ENCODE measurements around the gene PLPPR3. TPM values are rescaled to one million over a fixed set of nuclear protein-coding genes. Genes with fewer than 3 reads are reported as not detected.

Gene PLPPR3
- polyA plus RNA-seq, 1 donor = 5.2 TPM

GRCh38 chr19:782185-782877, 39.4 kb downstream of the PLPPR3 start:
- peaks cover 23% of the 10 kb centered on the region for H3K4me1 ChIP-seq (ENCODE audit: control insufficient read depth, insufficient read depth, low read length)
- DNase-seq = peak; percentile 56 to 70
- H3K9me3 ChIP-seq (ENCODE audit: control insufficient read depth, low read depth, low read length) = peaks cover 3% of the 10 kb centered on the region
- peak overlapping the region; percentile 30 for H3K27ac ChIP-seq (ENCODE audit: low read length)
- no peaks in the 10 kb centered on the region for H3K36me3 ChIP-seq (ENCODE audit: control insufficient read depth, insufficient read depth, low read length)
- no CpG with 5 or more reads among the region's 29 CpGs for WGBS (ENCODE audit: insufficient coverage, low lambda C conversion rate)
- no peaks in the 10 kb centered on the region for H3K27me3 ChIP-seq (ENCODE audit: control insufficient read depth, insufficient read depth, low read length)
- peak overlapping the region; percentile 41 for H3K4me3 ChIP-seq (ENCODE audit: low read length)

GRCh38 chr19:781800-782184, 40.0 kb downstream of the PLPPR3 start:
- H3K4me1 ChIP-seq (ENCODE audit: control insufficient read depth, insufficient read depth, low read length) = peaks cover 23% of the 10 kb centered on the region
- no peak for DNase-seq
- H3K9me3 ChIP-seq (ENCODE audit: control insufficient read depth, low read depth, low read length) = peaks cover 3% of the 10 kb centered on the region
- H3K27me3 ChIP-seq (ENCODE audit: control insufficient read depth, insufficient read depth, low read length) = no peaks in the 10 kb centered on the region
- H3K36me3 ChIP-seq (ENCODE audit: control insufficient read depth, insufficient read depth, low read length) = no peaks in the 10 kb centered on the region
- no peak overlapping the region for H3K4me3 ChIP-seq (ENCODE audit: low read length)
- no CpG with 5 or more reads among the region's 19 CpGs for WGBS (ENCODE audit: insufficient coverage, low lambda C conversion rate)
- no peak overlapping the region for H3K27ac ChIP-seq (ENCODE audit: low read length)

DNA sequence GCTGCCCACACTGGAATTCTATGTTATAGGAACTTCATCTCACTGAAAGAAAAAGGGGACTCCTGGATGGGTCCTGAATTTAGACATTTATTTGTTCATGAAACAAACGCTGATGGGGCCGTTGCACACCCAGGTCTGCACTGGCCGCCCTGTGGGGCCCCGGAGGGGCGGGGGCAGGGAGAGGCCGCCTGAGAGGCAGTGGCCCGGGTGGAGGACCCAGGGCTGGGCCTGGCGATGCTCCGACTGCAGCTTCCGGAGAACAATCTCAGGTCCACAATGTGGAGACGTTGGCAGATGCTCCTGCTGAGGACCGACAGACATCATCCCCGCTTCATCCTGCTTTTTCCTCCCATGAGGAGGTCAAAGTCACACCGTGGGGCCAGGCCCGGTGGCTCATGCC, 40.8 kb downstream of the PLPPR3 start:
- H3K36me3 ChIP-seq (ENCODE audit: control insufficient read depth, insufficient read depth, low read length) = no peaks in the 10 kb centered on the region
- H3K4me3 ChIP-seq (ENCODE audit: low read length) = no peak overlapping the region
- peaks cover 3% of the 10 kb centered on the region for H3K9me3 ChIP-seq (ENCODE audit: control insufficient read depth, low read depth, low read length)
- peak in 1 of 2 donors; percentile 31 for DNase-seq
- WGBS (ENCODE audit: insufficient coverage, low lambda C conversion rate) = no CpG with 5 or more reads among the region's 15 CpGs
- H3K27me3 ChIP-seq (ENCODE audit: control insufficient read depth, insufficient read depth, low read length) = no peaks in the 10 kb centered on the region
- H3K27ac ChIP-seq (ENCODE audit: low read length) = no peak overlapping the region
- peaks cover 23% of the 10 kb centered on the region for H3K4me1 ChIP-seq (ENCODE audit: control insufficient read depth, insufficient read depth, low read length)

- H3K27ac ChIP-seq (ENCODE audit: low read length) = no peak overlapping the region
- WGBS (ENCODE audit: insufficient coverage, low lambda C conversion rate) = no CpG with 5 or more reads among the region's 36 CpGs
- peaks cover 23% of the 10 kb centered on the region for H3K4me1 ChIP-seq (ENCODE audit: control insufficient read depth, insufficient read depth, low read length)
- H3K27me3 ChIP-seq (ENCODE audit: control insufficient read depth, insufficient read depth, low read length) = no peaks in the 10 kb centered on the region
- H3K4me3 ChIP-seq (ENCODE audit: low read length) = no peak overlapping the region
- peaks cover 3% of the 10 kb centered on the region for H3K9me3 ChIP-seq (ENCODE audit: control insufficient read depth, low read depth, low read length)
- no peaks in the 10 kb centered on the region for H3K36me3 ChIP-seq (ENCODE audit: control insufficient read depth, insufficient read depth, low read length)
- peak in 1 of 2 donors; percentile 64 for DNase-seq
Measured at GRCh38 chr19:778910-779653, 42.7 kb downstream of the PLPPR3 start.

GRCh38 chr19:776549-776948, 45.2 kb downstream of the PLPPR3 start:
- H3K36me3 ChIP-seq (ENCODE audit: control insufficient read depth, insufficient read depth, low read length) = no peaks in the 10 kb centered on the region
- no peak overlapping the region for H3K4me3 ChIP-seq (ENCODE audit: low read length)
- no CpG with 5 or more reads among the region's 18 CpGs for WGBS (ENCODE audit: insufficient coverage, low lambda C conversion rate)
- no peak overlapping the region for H3K27ac ChIP-seq (ENCODE audit: low read length)
- H3K4me1 ChIP-seq (ENCODE audit: control insufficient read depth, insufficient read depth, low read length) = peaks cover 9% of the 10 kb centered on the region
- no peaks in the 10 kb centered on the region for H3K27me3 ChIP-seq (ENCODE audit: control insufficient read depth, insufficient read depth, low read length)
- no peak for DNase-seq
- H3K9me3 ChIP-seq (ENCODE audit: control insufficient read depth, low read depth, low read length) = peaks cover 3% of the 10 kb centered on the region

GRCh38 chr19:772730-773436, 48.9 kb downstream of the PLPPR3 start:
- DNase-seq = no peak
- no CpG with 5 or more reads among the region's 18 CpGs for WGBS (ENCODE audit: insufficient coverage, low lambda C conversion rate)
- H3K4me3 ChIP-seq (ENCODE audit: low read length) = no peak overlapping the region
- no peaks in the 10 kb centered on the region for H3K36me3 ChIP-seq (ENCODE audit: control insufficient read depth, insufficient read depth, low read length)
- no peaks in the 10 kb centered on the region for H3K27me3 ChIP-seq (ENCODE audit: control insufficient read depth, insufficient read depth, low read length)
- H3K9me3 ChIP-seq (ENCODE audit: control insufficient read depth, low read depth, low read length) = peaks cover 3% of the 10 kb centered on the region
- H3K4me1 ChIP-seq (ENCODE audit: control insufficient read depth, insufficient read depth, low read length) = no peaks in the 10 kb centered on the region
- no peak overlapping the region for H3K27ac ChIP-seq (ENCODE audit: low read length)

DNA sequence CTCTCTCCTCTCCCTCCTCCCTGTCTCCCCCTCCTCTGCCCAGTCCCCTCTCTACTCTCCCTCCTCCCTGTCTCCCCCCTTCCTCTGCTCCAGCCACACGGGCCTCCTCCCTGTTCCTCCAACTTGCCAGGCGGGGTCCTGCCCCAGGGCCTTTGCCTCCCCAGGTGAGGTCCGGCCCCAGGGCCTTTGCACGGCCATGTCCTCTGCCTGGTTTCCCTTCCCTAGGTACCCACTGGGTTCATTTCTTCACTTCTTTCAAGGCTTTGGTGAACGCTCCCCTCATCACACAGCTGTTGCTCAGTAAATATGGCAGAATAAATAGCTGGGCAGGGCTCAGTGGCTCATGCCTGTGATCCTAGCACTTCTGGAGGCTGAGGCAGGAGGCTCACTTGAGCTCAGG, 49.7 kb downstream of the PLPPR3 start:
- no CpG with 5 or more reads among the region's 5 CpGs for WGBS (ENCODE audit: insufficient coverage, low lambda C conversion rate)
- H3K4me3 ChIP-seq (ENCODE audit: low read length) = no peak overlapping the region
- DNase-seq = no peak

DNA sequence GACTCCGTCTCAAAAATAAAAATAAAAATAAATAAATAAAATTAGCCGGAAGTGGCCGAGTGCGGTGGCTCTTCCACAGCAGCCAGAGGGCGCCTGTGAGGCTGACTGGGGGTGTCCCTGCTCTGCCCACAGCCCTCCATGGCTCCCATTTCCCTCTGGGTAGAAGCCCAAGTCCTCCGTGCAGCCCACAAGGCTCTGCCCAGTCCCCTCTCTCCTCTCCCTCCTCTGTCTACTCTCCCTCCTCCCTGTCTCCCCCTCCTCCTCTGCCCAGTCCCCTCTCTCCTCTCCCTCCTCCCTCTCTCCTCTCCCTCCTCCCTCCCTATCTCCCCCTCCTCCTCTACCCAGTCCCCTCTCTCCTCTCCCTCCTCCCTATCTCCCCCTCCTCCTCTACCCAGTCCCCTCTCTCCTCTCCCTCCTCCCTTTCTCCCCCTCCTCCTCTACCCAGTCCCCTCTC, 50.4 kb downstream of the PLPPR3 start:
- no peaks in the 10 kb centered on the region for H3K4me1 ChIP-seq (ENCODE audit: control insufficient read depth, insufficient read depth, low read length)
- H3K4me3 ChIP-seq (ENCODE audit: low read length) = no peak overlapping the region
- DNase-seq = no peak
- H3K27ac ChIP-seq (ENCODE audit: low read length) = no peak overlapping the region
- H3K27me3 ChIP-seq (ENCODE audit: control insufficient read depth, insufficient read depth, low read length) = no peaks in the 10 kb centered on the region
- no CpG with 5 or more reads among the region's 6 CpGs for WGBS (ENCODE audit: insufficient coverage, low lambda C conversion rate)
- peaks cover 3% of the 10 kb centered on the region for H3K9me3 ChIP-seq (ENCODE audit: control insufficient read depth, low read depth, low read length)
- H3K36me3 ChIP-seq (ENCODE audit: control insufficient read depth, insufficient read depth, low read length) = no peaks in the 10 kb centered on the region

More for the DNA sequence above, 49.7 kb downstream of the PLPPR3 start:
- Histone ChIP-seq H3K4me1 (ENCODE audit: control insufficient read depth, insufficient read depth, low read length) (no peaks in the 10 kb centered on the region), H3K36me3 (ENCODE audit: control insufficient read depth, insufficient read depth, low read length) (no peaks in the 10 kb centered on the region), H3K9me3 (ENCODE audit: control insufficient read depth, low read depth, low read length) (peaks cover 3% of the 10 kb centered on the region), H3K27me3 (ENCODE audit: control insufficient read depth, insufficient read depth, low read length) (no peaks in the 10 kb centered on the region), H3K27ac (ENCODE audit: low read length) (no peak overlapping the region)

DNA sequence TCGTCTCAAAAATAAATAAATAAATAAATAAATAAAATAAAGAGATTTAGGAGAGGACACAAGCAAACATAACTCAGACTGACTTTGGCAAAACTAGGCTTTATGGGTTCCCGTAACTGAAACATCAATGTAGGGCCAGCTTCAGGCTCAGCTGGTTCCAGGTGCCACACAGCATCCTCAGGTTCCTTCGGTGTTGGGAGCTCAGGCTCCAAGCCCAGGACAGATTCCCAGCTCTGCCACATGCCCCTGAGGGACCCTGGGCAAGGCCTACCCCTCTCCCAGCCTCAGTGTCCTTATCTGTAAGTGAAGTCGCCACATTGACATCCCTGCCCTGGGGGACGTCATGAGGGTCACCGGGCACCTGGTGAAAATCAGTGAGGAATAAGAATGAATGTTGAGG, 52.1 kb downstream of the PLPPR3 start:
- Histone ChIP-seq H3K36me3 (ENCODE audit: control insufficient read depth, insufficient read depth, low read length) (peaks cover 8% of the 10 kb centered on the region), H3K4me1 (ENCODE audit: control insufficient read depth, insufficient read depth, low read length) (no peaks in the 10 kb centered on the region), H3K4me3 (ENCODE audit: low read length) (no peak overlapping the region), H3K27me3 (ENCODE audit: control insufficient read depth, insufficient read depth, low read length) (no peaks in the 10 kb centered on the region), H3K27ac (ENCODE audit: low read length) (no peak overlapping the region), H3K9me3 (ENCODE audit: control insufficient read depth, low read depth, low read length) (peaks cover 3% of the 10 kb centered on the region)
- no CpG with 5 or more reads among the region's 6 CpGs for WGBS (ENCODE audit: insufficient coverage, low lambda C conversion rate)
- DNase-seq = no peak

DNA sequence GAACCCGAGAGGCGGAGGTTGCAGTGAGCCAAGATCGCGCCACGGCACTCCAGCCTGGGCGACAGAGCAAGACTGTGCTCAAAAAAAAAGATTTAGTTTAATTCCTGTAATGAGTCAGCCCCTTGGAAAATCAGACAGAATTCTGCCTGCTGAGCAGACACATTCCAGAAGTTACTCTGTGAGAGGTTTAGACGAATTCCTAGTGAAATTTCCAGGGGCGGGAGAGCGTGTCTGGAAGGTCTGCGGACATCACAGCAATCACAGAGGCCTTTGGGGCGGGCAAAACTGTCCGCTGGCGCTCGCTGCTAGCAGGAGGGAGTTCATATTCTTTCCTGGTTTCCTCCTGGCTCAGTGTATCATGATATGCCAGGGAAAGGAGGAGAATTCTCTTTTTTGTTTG, 53.3 kb downstream of the PLPPR3 start:
- DNase-seq = no peak
- no peak overlapping the region for H3K4me3 ChIP-seq (ENCODE audit: low read length)
- no peaks in the 10 kb centered on the region for H3K4me1 ChIP-seq (ENCODE audit: control insufficient read depth, insufficient read depth, low read length)
- peaks cover 3% of the 10 kb centered on the region for H3K9me3 ChIP-seq (ENCODE audit: control insufficient read depth, low read depth, low read length)
- WGBS (ENCODE audit: insufficient coverage, low lambda C conversion rate) = no CpG with 5 or more reads among the region's 14 CpGs
- H3K27me3 ChIP-seq (ENCODE audit: control insufficient read depth, insufficient read depth, low read length) = no peaks in the 10 kb centered on the region
- peaks cover 20% of the 10 kb centered on the region for H3K36me3 ChIP-seq (ENCODE audit: control insufficient read depth, insufficient read depth, low read length)
- H3K27ac ChIP-seq (ENCODE audit: low read length) = no peak overlapping the region

Measured in large intestine (tissue), 3 donors.